Ascending aorta (tissue), 2 donors: ENCODE measurements around the gene UBE2K. TPM values are rescaled to one million over a fixed set of nuclear protein-coding genes. Genes with fewer than 3 reads are reported as not detected.

Source experiments
- DNase-seq, 2 donors: peaks; one replicate each; pipeline ENCODE4 v3.0.0-alpha.2; 2019; ENCODE audit warnings: low spot score in 2 of 2
- H3K27ac ChIP-seq, 2 donors: fragments of 200-600 bp; sonication (generic); one replicate each; pipeline ENCODE4 v1.5.1; 2016 to 2017; ENCODE audit warnings: mild to moderate bottlenecking in 1 of 2
- H3K27me3 ChIP-seq: fragments of 200-600 bp; sonication (generic); one replicate; pipeline ENCODE4 v1.5.1; 2017
- H3K36me3 ChIP-seq, 2 donors: fragments of 200-600 bp; sonication (generic); one replicate each; pipeline ENCODE4 v1.5.1; 2016
- H3K4me1 ChIP-seq, 2 donors: fragments of 200-600 bp; sonication (generic); one replicate each; pipeline ENCODE4 v1.5.1; 2016 to 2017; ENCODE audit warnings: mild to moderate bottlenecking in 1 of 2
- H3K4me3 ChIP-seq, 2 donors: fragments of 200-600 bp; sonication (generic); one replicate each; pipeline ENCODE4 v1.5.1; 2016 to 2017; ENCODE audit warnings: mild to moderate bottlenecking in 1 of 2
- H3K9me3 ChIP-seq, 2 donors: fragments of 200-600 bp; sonication (generic); one replicate each; pipeline ENCODE4 v1.5.1; 2016
- CTCF ChIP-seq, 3 experiments: fragments of 200-600 bp in 2 of 3; fragments of 450-650 bp in 1 of 3; sonication (generic) in 2 of 3; IDR thresholded peaks; one replicate each; pipeline ENCODE4 v1.5.1; 2016 to 2019; ENCODE audit warnings: antibody characterized with exemption in 3 of 3, mild to moderate bottlenecking in 1 of 3, moderate library complexity in 1 of 3
- intact Hi-C: fragments of 100-400 bp; cut with DNase I; formaldehyde crosslinking; loops from one replicate; pipeline ENCODE4 v1.15.1; 2023
- total RNA-seq: library from RNA; depleted of rRNA; stranded (reverse); fragments of >200 nt; gene quantifications from one replicate; pipeline ENCODE4 v1.1.0, GENCODE V29; 2016

The UBE2K gene
- total RNA-seq, 1 donor from 2014 or later = 9.7 TPM

- no peak overlapping the region for H3K27ac ChIP-seq
- H3K9me3 ChIP-seq = no peaks in the 10 kb centered on the region
- no peak for DNase-seq
- H3K27me3 ChIP-seq = no peaks in the 10 kb centered on the region
- no peaks in the 10 kb centered on the region for H3K4me1 ChIP-seq
- H3K36me3 ChIP-seq = peaks cover 4 to 19% of the 10 kb centered on the region in 2 donors
- no peak for TF ChIP-seq CTCF (IDR thresholded peaks at IDR 0.05)
- no peak overlapping the region for H3K4me3 ChIP-seq
- intact Hi-C loops = no loop called here
Observed at GRCh38 chr4:39745920-39746319, 48.0 kb downstream of the UBE2K start.

GRCh38 chr4:39750216-39750615 lies 52.3 kb downstream of the UBE2K start:
- Histone ChIP-seq H3K9me3 (no peaks in the 10 kb centered on the region), H3K4me3 (no peak overlapping the region), H3K4me1 (no peaks in the 10 kb centered on the region), H3K27me3 (no peaks in the 10 kb centered on the region), H3K27ac (no peak overlapping the region), H3K36me3 (peaks cover 4 to 17% of the 10 kb centered on the region in 2 donors)
- DNase-seq = no peak
- no peak for TF ChIP-seq CTCF (IDR thresholded peaks at IDR 0.05)
- intact Hi-C loops = loop anchor here (10.0 kb wide), 1 partner anchor 55 kb away; the partner anchor contains the start of gene UBE2K

GRCh38 chr4:39754309-39754708 lies 56.4 kb downstream of the UBE2K start:
- Histone ChIP-seq H3K4me1 (no peaks in the 10 kb centered on the region), H3K27ac (no peak overlapping the region), H3K4me3 (no peak overlapping the region), H3K36me3 (peaks cover 4 to 32% of the 10 kb centered on the region in 2 donors), H3K9me3 (no peaks in the 10 kb centered on the region), H3K27me3 (no peaks in the 10 kb centered on the region)
- intact Hi-C loops = loop anchor here (10.0 kb wide), 1 partner anchor 60 kb away; the partner anchor contains the start of gene UBE2K
- TF ChIP-seq CTCF (IDR thresholded peaks at IDR 0.05) = no peak
- no peak for DNase-seq

DNA sequence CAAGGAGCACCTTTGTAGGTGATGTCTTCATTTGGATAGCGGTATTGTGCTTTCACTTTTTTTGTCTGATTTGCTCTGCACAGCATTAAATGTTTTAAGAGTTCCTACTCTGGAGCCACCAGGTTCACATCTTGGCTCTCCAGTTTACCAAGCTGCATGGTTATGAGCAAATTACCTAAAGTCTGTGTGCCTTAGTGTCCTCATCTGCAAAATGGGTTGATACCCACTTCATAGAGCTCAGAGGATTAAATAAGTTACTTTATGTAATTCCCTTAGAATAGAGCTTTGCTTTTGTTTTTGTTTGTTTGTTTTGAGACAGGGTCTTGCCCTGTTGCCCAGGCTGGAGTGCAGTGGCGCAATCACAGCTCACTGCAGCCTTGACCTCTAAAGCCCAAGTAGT lies 58.2 kb downstream of the UBE2K start:
- Histone ChIP-seq H3K27me3 (no peaks in the 10 kb centered on the region), H3K36me3 (peaks cover 8 to 39% of the 10 kb centered on the region in 2 donors), H3K4me3 (no peak overlapping the region), H3K27ac (no peak overlapping the region), H3K4me1 (no peaks in the 10 kb centered on the region), H3K9me3 (no peaks in the 10 kb centered on the region)
- DNase-seq = no peak
- no peak for TF ChIP-seq CTCF (IDR thresholded peaks at IDR 0.05)
- intact Hi-C loops = loop anchor here (10.0 kb wide), 1 partner anchor 61 kb away; the partner anchor contains the start of gene UBE2K

DNA sequence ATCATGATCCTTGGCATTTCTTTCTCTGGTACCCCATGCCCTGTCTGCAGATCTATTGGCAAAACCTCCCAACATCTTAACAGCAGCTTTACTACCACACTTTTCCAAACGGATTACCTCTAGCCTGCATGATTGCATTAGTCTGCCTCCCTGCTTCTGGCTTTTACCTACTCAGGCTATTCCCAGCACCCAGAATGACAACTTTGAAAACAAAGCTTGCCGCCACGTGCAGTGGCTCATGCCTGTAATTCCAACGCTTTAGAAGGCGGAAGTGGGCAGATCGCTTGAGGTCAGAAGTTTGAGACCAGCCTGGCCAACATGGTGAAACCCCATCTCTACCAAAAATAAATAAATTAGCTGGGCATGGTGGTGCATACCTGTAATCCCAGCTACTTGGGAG lies 60.2 kb downstream of the UBE2K start:
- TF ChIP-seq CTCF (IDR thresholded peaks at IDR 0.05) = no peak
- Histone ChIP-seq H3K27ac (no peak overlapping the region), H3K9me3 (no peaks in the 10 kb centered on the region), H3K4me3 (no peak overlapping the region), H3K36me3 (peaks cover 8 to 46% of the 10 kb centered on the region in 2 donors), H3K4me1 (no peaks in the 10 kb centered on the region), H3K27me3 (no peaks in the 10 kb centered on the region)
- no peak for DNase-seq
- intact Hi-C loops = loop anchor here (10.0 kb wide), 1 partner anchor 63 kb away; the partner anchor contains the start of gene UBE2K

DNA sequence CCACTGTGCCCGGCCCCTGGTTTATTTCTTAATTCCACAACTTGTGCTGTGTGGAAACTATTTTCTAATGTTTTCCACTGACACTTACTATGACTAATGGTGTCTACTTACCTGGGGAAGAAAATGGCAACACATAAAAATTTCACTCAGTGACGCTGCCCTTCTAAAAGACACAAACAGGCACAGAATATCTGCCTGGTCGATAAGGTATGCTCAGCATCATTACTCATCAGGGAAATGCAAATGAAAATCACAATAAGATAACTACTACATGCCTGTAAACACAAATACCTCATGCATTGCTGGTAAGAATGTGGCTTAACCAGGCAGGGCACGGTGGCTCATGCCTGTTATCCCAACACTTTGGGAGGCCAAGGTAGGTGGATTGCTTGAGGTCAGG lies 61.6 kb downstream of the UBE2K start:
- intact Hi-C loops = loop anchor here (10.0 kb wide), 1 partner anchor 65 kb away; the partner anchor contains the start of gene UBE2K
- no peaks in the 10 kb centered on the region for H3K4me1 ChIP-seq
- H3K27ac ChIP-seq = no peak overlapping the region
- H3K27me3 ChIP-seq = no peaks in the 10 kb centered on the region
- H3K9me3 ChIP-seq = no peaks in the 10 kb centered on the region
- peaks cover 8 to 51% of the 10 kb centered on the region in 2 donors for H3K36me3 ChIP-seq
- no peak overlapping the region for H3K4me3 ChIP-seq
- TF ChIP-seq CTCF (IDR thresholded peaks at IDR 0.05) = no peak
- DNase-seq = no peak
